CD4-positive, alpha-beta T cell treated with Interleukin-2 at 100 ng/mL for 4 hours (primary cell): Measurements from ENCODE around the gene FBXW12.

Source experiments
- DNase-seq: peaks from one replicate; pipeline ENCODE4 v3.0.0-alpha.2; 2020; ENCODE audit warnings: low spot score

FBXW12 gene

DNA sequence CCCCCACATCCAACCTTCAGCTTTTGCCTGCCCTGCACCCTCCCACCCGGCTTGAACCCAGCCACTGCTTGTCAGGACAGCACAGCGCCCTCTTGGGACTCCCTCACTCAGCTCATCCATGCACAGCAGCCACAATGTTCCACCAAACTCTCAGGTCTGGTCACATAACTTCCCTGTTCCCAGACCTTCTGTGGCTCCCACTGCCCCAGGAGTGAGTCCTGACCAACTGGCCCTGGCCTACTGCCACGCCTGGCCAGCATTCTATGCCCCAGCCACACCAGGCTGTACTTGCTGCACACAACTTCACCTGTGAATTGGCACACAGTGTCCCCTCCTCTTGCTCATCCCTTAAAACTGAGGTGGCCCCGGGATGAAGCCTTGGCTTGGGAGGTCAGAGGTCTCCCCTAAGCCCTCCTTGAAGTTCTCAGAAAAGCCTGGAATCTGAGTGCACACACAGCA lies 36.8 kb downstream of the FBXW12 start:
- no peak for DNase-seq

DNA sequence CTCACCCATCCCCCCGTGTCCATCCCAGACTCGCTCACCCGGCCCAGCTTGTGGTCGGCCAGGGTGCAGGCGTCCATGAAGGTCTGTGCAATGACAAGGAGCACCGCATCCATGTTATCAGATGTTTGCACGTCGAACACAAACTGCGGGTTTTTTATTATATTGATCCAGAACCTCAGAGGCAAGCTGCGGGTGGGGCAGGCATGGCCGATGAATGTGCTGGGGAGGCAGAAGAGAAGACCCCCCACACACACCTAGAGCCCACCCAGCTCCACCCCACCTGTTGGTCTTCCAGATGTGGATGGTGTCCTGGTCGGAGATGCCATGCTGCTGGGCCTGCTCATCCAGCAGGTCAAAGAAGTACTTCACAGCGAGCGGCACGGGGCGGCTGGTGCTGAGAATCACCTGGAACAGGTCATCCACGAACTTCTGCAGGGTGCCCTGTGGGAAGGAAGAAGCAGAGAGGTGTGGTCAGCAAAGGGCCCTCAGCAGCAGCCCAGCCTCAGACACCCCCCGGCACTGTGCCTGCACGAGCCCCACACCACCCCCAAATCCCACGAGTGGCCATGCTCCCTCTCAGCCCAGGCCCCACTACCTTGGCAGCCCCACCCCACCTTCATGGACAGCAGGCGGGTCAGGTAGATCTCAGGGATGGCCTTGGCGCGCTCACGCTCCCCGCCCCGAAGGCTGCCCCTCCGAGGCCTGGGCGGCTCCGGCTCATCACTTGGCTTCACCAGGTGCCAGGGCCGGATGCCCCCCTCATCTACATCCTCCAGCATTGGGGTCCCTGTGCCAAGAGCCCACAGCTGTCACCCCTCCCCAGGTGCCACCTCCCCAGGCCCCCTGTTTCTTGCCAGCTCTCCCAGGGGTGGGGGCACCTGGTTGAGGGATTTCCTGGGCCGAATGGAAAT lies 37.5 kb downstream of the FBXW12 start:
- DNase-seq = no peak

DNA sequence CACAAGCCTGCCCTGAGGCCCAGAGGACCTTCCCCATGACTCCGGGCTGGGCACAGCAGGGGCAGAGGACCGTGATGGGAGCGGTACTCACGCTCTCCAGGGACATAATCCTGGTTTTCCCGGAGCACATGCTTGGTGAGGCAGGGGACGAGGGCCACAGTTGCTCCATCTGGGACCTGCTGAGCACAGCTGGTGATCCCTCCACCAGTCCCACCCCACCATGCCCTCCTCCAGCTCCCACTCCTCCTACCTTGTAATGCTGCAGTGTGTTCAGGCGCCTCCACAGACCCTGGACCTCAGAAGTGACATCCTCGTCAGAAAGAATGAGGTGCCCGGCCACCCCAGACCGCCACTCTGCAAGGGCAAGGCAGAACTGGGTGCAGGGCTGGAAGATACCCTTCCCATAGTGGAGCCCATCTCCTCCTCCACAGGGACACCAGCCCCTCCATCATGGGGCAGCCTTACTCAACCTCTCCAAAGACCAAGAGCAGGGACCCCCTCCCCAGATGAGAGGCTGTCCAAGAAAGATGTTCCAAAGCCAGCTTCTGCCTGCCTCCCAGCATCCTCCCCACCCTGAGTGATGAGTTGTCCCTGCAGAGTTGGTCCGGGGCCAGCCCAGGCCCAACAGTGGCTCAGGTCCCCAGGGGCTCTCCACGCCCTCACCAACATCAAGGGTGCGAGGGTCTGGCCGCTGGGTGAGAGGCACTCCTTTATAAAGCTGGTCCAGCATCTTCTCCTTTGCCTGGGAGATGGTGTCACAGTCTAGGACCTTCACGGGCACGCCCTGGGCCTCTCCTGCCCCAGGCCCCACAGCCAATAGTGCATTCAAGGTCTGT lies 38.4 kb downstream of the FBXW12 start:
- no peak for DNase-seq

DNA sequence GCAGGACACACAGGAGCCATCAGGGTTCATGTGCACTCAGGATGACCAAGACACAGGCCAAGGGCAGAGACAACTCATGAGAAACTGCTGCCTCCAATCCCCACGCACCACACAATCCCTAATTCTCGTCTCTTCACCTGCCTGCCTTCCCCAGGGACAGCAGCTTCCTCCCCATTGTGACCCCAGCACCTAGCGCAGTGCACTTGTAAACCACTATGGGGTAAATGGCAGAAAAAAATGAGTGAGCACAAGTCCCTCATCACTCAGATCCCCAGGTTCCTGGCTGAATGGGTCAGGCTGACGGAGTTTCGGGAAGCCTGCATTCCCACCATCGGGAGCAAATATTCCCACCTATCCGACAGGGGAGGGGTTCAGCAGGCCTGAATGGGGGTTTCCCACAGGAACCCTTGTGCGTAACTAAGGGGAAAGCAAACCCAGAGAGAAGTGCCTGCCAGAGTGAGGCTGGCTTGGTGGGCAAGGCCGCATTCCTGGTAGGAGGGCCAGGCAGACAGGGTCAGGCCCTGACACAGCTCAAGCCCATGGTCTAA lies 39.1 kb downstream of the FBXW12 start:
- DNase-seq = no peak

DNA sequence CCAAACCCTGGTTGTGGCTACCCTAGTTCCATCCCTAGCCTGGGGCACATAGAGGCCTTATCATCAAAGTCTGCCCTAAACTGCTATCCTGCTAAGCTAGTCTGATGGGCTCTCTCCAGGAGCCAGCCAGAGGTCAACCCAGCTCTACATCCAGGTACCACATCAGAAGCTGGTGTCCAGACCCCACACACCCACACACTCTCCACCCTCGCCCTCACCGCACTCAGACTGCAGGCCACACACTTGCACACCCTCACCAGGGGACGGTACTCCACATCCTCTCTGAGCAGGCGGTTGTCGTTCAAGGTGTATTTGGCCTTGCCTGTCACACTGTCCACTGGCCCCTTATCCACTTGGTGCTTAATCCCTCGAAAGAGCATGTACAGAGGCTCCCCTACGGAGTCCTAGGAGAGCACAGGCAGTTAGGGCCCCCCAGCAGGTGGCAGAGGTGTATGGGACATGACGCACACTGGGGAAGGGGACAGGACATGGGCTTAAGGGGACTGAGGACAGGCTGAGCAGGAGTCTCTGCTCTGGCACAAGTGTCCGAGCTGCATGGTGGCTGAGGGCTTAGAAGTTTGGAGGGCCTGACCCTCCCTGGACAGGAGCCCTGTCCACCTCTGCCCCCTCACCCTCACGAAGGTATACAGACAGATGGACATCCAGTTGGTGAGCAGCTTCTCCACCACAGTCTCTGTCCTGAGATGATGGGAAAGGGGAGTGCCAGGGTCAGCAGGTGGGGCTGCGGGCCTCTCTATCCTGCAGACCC lies 39.8 kb downstream of the FBXW12 start:
- no peak for DNase-seq

DNA sequence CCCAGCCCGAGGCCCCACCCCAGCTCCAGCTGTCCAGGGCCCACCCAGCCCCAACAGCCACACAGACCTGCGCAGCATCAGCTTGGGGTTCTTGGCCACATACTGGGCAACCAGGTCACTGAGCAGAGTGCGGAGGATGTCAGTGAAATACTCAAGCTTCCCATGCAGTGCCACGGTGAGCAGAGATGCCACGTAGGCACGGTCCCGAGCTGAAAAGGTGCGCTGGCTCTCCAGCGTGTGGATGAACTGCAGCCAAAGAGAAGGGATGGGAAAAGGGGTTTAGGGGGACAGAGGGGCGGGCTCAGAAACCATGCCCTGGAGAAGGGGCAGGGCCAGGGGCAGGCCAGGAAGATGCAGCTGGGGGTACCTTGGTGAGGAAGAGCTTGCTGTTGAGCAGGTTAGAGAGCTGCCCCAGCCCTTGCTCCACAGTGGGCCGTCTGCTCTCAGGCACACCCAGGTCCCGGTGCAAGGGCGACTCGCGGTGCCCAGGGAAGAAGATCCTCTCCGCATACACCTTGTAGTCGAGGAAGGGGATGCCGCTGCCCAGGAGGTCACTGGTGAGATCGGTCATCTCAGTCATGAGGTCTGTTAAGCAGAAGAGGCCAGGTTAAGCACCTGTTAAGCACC lies 40.5 kb downstream of the FBXW12 start:
- DNase-seq = no peak

DNA sequence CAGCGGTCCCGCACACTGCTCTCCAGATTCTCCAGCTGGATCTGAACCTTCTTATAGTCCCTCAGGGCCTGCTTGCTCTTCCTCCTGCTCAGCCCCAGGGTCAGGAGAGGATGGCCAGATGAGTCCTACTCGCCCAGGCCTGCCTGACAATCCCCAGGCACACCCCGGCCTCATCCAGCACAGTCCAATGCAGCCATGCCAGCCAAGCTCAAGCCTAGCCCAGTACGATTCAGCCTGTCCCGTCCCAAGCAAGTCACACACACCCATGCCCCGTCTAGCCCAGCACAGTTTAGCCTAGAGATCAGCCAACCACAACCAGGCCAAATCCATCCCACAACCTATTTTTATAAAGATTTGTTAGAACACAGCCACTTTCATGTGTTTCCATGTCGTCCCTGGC lies 41.1 kb downstream of the FBXW12 start:
- DNase-seq = no peak

DNA sequence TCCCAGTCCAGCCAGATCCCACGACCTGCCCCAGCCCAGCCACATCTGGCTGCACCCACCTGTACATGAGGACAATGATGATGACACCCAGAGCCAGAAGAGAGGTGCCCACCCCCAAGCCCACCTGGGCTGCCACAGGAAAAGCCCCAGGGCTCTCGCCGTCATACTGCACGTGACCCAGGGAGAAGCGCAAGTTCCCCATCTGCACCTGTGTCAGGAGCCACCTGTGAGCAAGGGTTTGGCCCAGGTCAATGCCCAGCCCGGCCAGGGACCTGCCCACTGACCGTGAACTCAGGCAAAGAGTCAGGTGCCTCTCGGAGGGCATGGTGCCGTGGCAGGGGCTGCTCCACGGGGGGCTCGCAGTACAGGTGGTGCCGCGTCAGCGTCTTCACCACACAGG lies 41.6 kb downstream of the FBXW12 start:
- DNase-seq = no peak

DNA sequence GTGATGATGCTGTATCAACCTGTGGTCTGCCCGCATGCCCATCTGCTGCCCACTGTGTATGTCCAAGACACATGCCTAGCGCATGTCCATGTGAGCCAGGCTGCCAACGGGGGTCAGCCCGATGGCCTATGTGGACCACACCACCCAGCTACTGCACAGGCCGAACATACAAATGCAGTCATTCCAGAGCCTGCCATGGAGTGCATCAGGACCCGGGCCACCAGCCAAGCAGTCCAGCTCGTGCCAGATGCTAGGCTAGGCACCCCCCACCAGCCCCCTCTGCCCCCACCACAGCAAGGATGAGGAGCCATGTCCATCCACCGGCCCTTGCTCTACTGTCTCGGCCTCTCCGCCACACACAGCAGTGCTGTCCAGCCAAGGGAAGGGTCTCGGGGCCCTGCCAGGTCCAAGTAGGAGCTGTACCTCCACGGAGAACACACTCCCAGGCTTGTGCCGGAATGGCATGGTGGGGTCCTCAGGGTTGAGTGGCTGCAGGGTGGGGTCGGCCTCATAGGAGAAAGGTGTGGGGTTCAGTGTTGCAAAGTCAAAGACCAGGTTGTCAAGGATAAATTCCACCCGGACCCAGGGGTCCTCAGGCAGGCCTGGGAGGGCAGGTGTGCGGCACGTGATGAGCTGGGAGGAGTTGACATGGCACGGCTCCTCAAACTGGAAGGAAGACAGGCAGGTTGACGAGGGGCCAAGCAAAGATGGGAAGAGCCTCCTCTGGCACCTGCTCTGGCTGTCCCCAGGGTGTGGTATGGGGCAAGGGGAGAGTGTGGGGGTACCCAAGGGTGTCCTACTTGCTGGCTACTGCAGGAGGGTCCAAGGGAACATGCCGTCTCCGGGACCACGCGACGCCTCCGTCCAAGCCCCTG lies 42.6 kb downstream of the FBXW12 start:
- DNase-seq = no peak

DNA sequence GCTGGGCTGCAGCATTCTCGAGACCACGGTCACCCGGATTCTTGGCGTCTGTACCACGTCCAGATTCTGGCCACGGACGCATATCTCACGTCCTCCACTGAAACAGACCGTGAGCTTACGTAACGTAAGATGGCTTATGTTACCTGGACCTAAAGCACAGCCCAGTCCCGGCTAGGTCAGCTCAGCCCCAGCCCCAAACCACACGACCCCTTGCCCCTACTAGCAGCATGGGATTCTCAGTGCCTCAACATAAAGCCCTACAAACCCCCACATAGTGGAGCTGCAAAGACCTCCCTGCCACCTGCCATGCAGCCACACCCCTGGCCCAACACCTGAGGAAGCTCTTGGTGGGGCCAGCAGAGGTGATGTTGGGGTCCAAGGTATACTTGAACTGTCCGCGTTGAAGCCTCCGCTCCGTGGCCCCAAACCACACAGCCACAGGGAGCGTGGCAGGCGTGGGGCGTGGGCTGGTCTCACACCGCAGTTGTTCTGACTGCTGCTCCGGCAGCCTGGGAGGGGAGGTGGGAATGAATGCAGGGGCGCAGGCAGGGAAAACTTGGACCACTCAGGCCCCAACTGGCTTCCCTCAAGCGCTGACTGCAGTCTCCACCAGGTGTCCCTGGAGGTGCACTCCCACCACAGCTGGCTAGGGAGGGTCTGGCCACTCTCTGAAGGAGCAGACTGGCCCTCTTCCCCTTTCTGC lies 43.4 kb downstream of the FBXW12 start:
- DNase-seq = no peak

DNA sequence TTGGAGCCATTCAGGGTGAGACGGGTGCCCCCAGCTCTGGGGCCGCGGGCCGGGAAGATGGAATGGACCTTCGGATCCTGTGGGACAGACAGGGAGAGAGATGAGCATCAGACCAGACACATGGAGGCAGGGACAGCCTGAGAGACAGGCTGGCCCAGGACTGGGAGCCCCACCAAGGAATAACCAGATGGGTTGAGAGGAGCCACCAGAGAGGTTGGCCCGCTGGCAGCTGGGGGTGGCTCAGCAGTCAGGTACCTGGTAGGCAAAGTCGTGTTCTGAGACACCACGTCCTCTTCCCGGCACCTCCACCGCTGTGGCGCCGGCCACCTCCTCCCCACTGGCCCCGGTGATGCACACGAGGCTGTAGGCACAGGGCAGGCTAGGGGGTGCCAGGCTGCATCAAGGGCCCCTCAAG lies 44.1 kb downstream of the FBXW12 start:
- no peak for DNase-seq

DNA sequence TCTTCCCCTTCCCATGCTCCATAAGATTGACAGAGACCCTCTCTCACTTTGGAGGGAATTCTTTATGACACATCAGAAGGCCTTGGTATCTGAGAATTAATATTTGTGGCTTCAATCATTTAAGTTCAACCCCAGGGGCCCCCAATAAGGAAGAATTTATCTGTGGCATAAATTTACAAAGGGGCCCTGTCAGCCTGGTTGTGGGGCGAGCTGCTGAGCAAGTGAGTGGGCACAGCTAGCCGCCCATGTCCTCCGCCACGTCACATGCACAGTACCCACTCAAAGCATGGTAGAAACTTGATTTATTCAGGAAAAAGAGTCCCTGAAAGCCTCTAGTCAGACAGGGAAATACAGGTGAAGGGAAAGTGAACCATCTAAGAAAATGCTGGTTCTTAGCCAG lies 44.5 kb downstream of the FBXW12 start:
- DNase-seq = no peak

DNA sequence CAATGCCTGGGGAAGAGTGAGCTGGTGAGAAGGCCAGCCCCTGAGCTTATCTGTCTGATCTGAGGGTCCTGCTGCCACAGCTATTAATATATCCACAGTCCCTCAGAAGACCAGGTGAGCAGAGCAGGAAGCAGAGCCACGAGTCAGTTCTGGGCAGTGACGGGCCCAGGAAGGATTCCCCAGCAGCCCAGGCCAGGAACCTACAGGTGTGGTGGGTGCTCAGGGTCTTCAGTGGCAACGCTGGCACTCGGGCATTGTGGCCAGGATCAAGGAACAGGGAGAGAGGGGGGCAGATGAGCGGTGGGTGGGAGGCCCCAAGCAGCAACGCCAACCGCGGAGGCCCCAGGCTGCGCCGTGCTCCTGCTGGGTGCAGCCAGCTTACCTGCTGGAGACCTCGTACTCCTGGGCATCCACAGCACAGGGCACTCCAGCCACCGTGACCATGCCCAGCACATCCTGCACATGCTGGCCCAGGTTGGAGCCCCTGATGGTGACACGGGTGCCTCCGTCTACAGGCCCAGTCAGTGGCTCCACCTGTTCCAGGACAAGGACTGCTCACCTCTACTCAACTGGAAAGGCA lies 45.6 kb downstream of the FBXW12 start:
- DNase-seq = no peak

DNA sequence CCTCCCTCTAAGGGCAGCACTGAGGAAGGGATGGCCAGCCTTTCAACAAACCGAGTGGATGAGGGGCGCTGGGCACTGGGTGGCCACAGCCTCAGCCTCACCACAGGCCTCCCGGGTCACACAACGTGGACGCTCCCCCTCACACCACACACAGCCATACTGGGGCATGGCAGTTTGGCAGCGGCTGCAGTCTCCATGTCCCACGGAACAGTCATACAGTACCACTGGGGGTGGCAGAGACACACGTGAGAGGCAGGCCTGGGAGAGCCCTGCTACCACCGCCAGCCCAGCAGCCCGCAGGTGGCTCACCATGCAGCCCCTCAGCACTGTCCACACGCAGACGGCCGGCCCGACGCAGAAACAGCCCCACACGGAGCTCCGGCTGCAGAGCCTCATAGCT lies 46.1 kb downstream of the FBXW12 start:
- DNase-seq = no peak

DNA sequence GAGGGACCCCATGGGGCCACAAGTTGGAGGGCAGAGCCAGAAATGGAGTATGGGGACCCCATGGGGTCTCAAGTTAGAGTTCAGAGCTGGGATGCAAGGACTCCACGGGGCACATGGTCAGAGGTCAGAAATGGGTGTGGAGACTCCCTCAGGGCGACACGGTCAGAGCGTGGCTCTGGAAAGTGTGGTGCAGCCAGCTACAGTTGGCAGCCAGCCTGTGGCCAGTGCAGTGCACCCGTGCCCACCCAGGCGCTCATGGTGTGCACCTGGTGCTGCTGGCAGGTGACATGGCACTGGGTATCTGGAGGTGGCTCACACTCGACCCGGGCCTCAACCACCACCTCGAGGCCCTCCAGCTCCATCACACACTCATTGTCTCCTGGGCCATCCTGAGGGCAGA lies 46.6 kb downstream of the FBXW12 start:
- DNase-seq = no peak

DNA sequence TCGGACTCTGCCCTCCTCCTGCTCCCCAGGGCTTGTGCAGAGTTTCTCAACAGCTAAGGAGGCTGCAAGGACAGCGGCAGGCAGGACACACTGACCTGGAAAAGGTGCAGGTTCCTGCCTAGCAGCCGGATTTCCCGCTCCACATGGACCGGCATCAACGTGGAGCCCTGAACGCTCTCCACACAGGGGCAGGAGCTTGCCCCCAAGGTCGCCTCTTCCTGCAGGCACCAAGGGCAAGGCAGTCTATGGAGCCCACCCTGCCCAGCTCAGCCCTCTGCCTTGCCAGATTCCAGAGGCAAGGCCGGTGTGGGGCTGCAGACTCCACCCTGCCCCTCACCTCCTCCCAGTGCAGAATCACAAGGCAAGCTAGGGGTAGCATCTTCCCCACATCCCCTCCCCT lies 47.1 kb downstream of the FBXW12 start:
- no peak for DNase-seq

DNA sequence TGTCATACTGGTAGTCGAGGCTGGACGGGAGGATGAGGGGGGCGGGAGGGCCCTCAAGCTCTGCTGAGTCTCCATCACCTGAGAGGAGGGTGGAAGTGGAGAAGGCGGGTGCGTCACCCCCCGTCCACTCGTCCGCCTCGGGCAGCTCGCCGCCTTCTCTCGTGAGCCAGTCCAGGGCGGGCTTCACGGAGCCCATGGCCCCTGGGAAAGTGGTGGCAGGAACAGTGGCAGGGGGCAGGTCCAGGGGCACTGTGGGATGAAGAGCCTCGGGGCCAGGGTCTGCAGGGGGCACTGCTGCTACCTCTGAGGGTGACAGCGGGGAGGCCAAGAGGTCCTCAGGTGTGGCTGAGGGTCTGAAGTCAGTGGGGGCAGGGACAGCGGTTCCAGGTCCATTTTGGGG lies 47.6 kb downstream of the FBXW12 start:
- no peak for DNase-seq

DNA sequence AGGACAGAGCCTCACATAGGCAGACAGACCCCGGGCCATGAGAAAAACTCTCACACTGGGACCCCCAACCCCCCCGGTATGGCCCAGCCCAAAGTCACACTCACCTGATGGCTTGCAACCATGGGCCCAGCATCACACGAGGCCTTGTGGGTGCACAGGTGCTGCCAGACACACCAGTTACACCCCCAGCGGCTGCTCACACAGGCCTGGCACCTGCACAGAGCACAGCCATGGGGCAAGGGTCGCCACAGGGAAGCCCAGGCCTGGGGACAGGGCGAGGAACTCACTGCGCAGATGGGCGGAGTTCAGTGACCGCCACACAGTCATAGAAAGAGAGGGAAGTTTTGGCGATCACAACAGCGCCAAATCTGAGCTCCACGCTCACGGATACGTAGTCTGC lies 48.5 kb downstream of the FBXW12 start:
- no peak for DNase-seq

DNA sequence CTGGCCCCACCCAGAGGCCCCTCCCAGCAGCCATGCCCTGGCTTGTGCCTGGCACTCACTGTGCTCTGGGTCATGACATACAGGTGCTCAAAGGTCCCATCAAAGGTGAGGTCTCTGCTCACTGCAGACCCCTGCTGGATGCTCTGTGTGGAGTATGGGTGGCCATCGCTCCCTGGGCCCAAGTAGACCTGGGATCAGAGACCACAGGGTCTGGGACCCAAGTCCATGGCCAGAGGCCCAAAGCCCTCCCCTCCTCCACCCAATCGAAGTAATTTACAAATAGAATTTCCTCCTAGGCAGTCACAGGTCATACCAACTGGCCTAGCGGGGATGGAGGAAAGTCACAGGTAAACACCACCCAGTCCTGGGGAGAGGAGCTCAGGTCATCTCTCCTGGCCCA lies 50.3 kb downstream of the FBXW12 start:
- no peak for DNase-seq

DNA sequence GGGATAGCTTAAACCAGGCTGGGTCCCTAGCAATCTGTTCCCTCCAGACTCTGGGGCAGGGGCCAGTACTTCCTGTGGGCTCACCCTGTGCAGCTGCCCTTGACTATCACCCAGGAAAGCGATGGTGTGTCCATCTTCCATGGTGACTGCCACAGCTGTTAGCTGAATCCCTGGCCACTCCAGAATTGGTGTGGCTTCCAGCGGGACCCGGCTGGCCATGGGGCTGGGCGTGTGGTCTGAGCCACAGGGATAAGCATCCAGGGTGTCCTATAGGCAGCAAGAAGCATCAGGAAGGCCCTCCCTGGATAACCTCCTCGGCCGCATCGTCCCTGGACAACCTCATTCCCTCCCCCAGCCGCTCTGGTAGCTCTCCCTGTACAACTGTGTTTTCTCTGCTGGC lies 50.7 kb downstream of the FBXW12 start:
- DNase-seq = no peak
